ENCODE measurements around the gene RFX4. TPM values are rescaled to one million over a fixed set of nuclear protein-coding genes. Genes with fewer than 3 reads are reported as not detected.

RFX4 gene
- total and polyA plus RNA-seq, 2 of the 8 experiments (the other 6 are each of a cell fraction or from before 2014, with no cell fraction given) = 0.06 TPM; not detected in 1

GRCh38 chr12:106681210-106681609 is 98.4 kb downstream of the RFX4 start:
- WGBS, 2 experiments (ENCODE audit: extremely low coverage in 1 of 2, insufficient coverage in 1 of 2, insufficient read length in 1 of 2, insufficient replicate concordance in 2 of 2, low coverage in 1 of 2, low lambda C conversion rate in 2 of 2, missing lambda C conversion rate in 1 of 2) = 61% methylated on average over 3 of the region's 3 CpGs; no CpG with 5 or more reads in 1 of the 2 experiments

More at GRCh38 chr12:106681210-106681609, 98.4 kb downstream of the RFX4 start:
- Histone ChIP-seq H2AK5ac (ENCODE audit: low read depth, low read length) (no peak overlapping the region), H4K20me1 (replicated peaks in 1 of 2; ENCODE audit: control insufficient read depth in 1 of 2, insufficient read depth in 2 of 2, low read length in 2 of 2) (no peaks in the 10 kb centered on the region), H3K23ac (ENCODE audit: insufficient read length) (no peak overlapping the region), H3K9ac (replicated peaks in 1 of 4; ENCODE audit: extremely low read depth in 1 of 4, low read depth in 3 of 4, low read length in 3 of 4) (no peak overlapping the region), H3K27ac (ENCODE audit: low read depth, low read length) (no peak overlapping the region), H3K79me2 (ENCODE audit: control insufficient read depth in 1 of 2, insufficient read depth in 2 of 2, low read length in 2 of 2) (no peaks in the 10 kb centered on the region), H3K9me3 (ENCODE audit: insufficient read depth in 2 of 2, low read depth in 1 of 2, low read length in 1 of 2) (no peaks in the 10 kb centered on the region), H2AFZ (ENCODE audit: low read length) (no peak overlapping the region), H4K5ac (ENCODE audit: insufficient read length, low read depth, low read length) (no peak overlapping the region), H3K4me2 (ENCODE audit: insufficient read depth in 1 of 2, low read depth in 2 of 2, low read length in 2 of 2) (no peak overlapping the region), H2BK12ac (ENCODE audit: low read depth, low read length) (no peak overlapping the region), H3K23me2 (ENCODE audit: low read depth, low read length) (no peaks in the 10 kb centered on the region; the same call in 1 of the 2 replicates), H3K4me1 (replicated peaks in 1 of 4; ENCODE audit: control insufficient read depth in 3 of 4, insufficient read depth in 4 of 4, low read length in 3 of 4) (peaks cover 0 to 10% (median 3%) of the 10 kb centered on the region in 4 experiments; a peak in 2 of 7 replicates), H3K79me1 (ENCODE audit: low read depth, low read length) (no peaks in the 10 kb centered on the region), H3K56ac (replicated peaks; ENCODE audit: insufficient read length, low read depth, low read length) (no peak overlapping the region), H3K4ac (replicated peaks; ENCODE audit: insufficient read length, low read depth, low read length) (no peak overlapping the region), H2BK120ac (replicated peaks; ENCODE audit: low read depth, low read length) (no peak overlapping the region), H2BK15ac (ENCODE audit: low read length) (no peak overlapping the region), H3K36me3 (ENCODE audit: control insufficient read depth in 2 of 4, insufficient read depth in 4 of 4, low read length in 3 of 4) (no peaks in the 10 kb centered on the region), H2BK5ac (ENCODE audit: low read depth, low read length) (no peak overlapping the region), H4K8ac (ENCODE audit: extremely low read depth, insufficient read depth, low read length) (no peak overlapping the region), H4K91ac (replicated peaks; ENCODE audit: insufficient read length, low read length) (no peak overlapping the region), H3K18ac (ENCODE audit: extremely low read depth, low read length) (no peak overlapping the region), H2BK20ac (ENCODE audit: low read length) (no peak overlapping the region), H3K27me3 (replicated peaks in 1 of 4; ENCODE audit: control insufficient read depth in 3 of 4, extremely low read depth in 1 of 4, insufficient read depth in 3 of 4, low read length in 3 of 4) (0 out of 7 replicates have a peak, but pooled peaks cover 0 to 2% (median 0%) of the 10 kb centered on the region in 4 experiments), H3K4me3 (ENCODE audit: extremely low read depth in 1 of 4, insufficient read depth in 2 of 4, low read depth in 3 of 4, low read length in 4 of 4) (no peak overlapping the region), H3K14ac (ENCODE audit: insufficient read length) (no peak overlapping the region)
- FAIRE-seq (peak; percentile 36), DNase-seq (ENCODE audit: low read depth in 1 of 2, low spot score in 2 of 2) (peak in 1 of 2 experiments; percentile 42)
- ChIA-PET CTCF (ENCODE audit: partially characterized antibody) (no interaction called here), POLR2A (ENCODE audit: partially characterized antibody) (no interaction called here)
- no peak for TF ChIP-seq SRF (IDR thresholded peaks at IDR 0.05; ENCODE audit: low read depth, low read length)
- no peak for TF ChIP-seq CEBPB (IDR thresholded peaks at IDR 0.05; ENCODE audit: low read depth, low read length)
